Measurements from ENCODE around the gene ZNF135.

DNA sequence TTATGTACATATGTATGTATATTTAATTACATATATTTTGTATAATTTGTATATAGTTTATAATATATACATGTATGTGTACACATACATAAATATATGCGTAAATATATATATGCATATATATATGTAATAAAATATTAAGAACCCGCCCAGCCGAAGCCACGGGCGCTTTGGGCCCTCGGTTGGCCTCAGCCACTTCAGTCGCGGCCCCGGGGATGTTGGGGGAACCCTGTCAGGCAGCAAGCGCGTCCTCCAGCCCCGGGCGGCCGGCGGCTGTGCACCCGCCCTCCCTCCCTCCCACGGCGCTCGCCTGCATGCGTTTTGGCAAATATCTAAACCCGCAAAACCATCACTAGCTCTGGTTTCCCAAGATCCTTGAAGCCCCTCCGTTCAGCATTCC is 48.6 kb upstream of the ZNF135 start:
- TF ChIP-seq RAD21 (IDR thresholded peaks at IDR 0.05; ENCODE audit: low read length) (no peak), POLR2A (IDR thresholded peaks at IDR 0.05; ENCODE audit: low read depth, low read length) (no peak), USF2 (IDR thresholded peaks at IDR 0.05; ENCODE audit: low read depth, low read length) (no peak), ELK1 (IDR thresholded peaks at IDR 0.05; ENCODE audit: borderline replicate concordance, low read depth, low read length) (no peak), MAZ (IDR thresholded peaks at IDR 0.05; ENCODE audit: borderline replicate concordance, low read depth, low read length) (no peak), FOS (IDR thresholded peaks at IDR 0.05; ENCODE audit: low read depth, low read length) (no peak), SMC3 (IDR thresholded peaks at IDR 0.05; ENCODE audit: low read depth, low read length) (no peak)
- TF ChIP-seq, protein P1, sequence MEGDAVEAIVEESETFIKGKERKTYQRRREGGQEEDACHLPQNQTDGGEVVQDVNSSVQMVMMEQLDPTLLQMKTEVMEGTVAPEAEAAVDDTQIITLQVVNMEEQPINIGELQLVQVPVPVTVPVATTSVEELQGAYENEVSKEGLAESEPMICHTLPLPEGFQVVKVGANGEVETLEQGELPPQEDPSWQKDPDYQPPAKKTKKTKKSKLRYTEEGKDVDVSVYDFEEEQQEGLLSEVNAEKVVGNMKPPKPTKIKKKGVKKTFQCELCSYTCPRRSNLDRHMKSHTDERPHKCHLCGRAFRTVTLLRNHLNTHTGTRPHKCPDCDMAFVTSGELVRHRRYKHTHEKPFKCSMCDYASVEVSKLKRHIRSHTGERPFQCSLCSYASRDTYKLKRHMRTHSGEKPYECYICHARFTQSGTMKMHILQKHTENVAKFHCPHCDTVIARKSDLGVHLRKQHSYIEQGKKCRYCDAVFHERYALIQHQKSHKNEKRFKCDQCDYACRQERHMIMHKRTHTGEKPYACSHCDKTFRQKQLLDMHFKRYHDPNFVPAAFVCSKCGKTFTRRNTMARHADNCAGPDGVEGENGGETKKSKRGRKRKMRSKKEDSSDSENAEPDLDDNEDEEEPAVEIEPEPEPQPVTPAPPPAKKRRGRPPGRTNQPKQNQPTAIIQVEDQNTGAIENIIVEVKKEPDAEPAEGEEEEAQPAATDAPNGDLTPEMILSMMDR (conservative IDR thresholded peaks at IDR 0.05; ENCODE audit: low read depth, low read length), result no peak
